GM18873 (cell line): ENCODE measurements around the gene MZT2A.
"Not testable (repeated sequence)": the region's sequence is repeated elsewhere in the genome, so short reads cannot be mapped to it uniquely, and the experiment has no call there.

Experiments
- ATAC-seq: cut with Tn5 transposase; IDR thresholded peaks from one replicate; pipeline ENCODE4 v1.9.1; 2021; ENCODE audit warnings: mild to moderate bottlenecking, moderate library complexity, moderate number of reproducible peaks; ENCODE audit not compliant: unreplicated experiment, low FRiP score

The MZT2A gene

GRCh38 chr2:131471624-131472023, 20.6 kb downstream of the MZT2A start:
- ATAC-seq, result not testable (repeated sequence)

- not testable (repeated sequence) for ATAC-seq
These were observed 21.3 kb downstream of the MZT2A start for GRCh38 chr2:131470944-131471343.

GRCh38 chr2:131467722-131468121, 24.5 kb downstream of the MZT2A start:
- not testable (repeated sequence) for ATAC-seq

GRCh38 chr2:131454914-131455313, 37.3 kb downstream of the MZT2A start:
- ATAC-seq, result not testable (repeated sequence)

GRCh38 chr2:131451265-131451949, 40.8 kb downstream of the MZT2A start:
- ATAC-seq, result not testable (repeated sequence)

- not testable (repeated sequence) for ATAC-seq
These were observed 44.2 kb downstream of the MZT2A start for GRCh38 chr2:131447981-131448380.

GRCh38 chr2:131445896-131446295, 46.3 kb downstream of the MZT2A start:
- ATAC-seq, result no peak

- ATAC-seq, result not testable (repeated sequence)
These were observed 46.7 kb downstream of the MZT2A start for GRCh38 chr2:131445515-131445797.

- not testable (repeated sequence) for ATAC-seq
These were observed 47.3 kb downstream of the MZT2A start for GRCh38 chr2:131444736-131445514.

- ATAC-seq, result not testable (repeated sequence)
These were observed 51.3 kb downstream of the MZT2A start for GRCh38 chr2:131440742-131441468.
